Hippocampal formation (tissue), 2 donors: ENCODE results near the gene COG4.
"Not testable (repeated sequence)": the region's sequence is repeated elsewhere in the genome, so short reads cannot be mapped to it uniquely, and the experiment has no call there.

Experiments used
- DNase-seq, 2 donors: peaks; one replicate each; lab custom pipeline; 2025; lab: John Stamatoyannopoulos, UW

COG4 gene

DNA sequence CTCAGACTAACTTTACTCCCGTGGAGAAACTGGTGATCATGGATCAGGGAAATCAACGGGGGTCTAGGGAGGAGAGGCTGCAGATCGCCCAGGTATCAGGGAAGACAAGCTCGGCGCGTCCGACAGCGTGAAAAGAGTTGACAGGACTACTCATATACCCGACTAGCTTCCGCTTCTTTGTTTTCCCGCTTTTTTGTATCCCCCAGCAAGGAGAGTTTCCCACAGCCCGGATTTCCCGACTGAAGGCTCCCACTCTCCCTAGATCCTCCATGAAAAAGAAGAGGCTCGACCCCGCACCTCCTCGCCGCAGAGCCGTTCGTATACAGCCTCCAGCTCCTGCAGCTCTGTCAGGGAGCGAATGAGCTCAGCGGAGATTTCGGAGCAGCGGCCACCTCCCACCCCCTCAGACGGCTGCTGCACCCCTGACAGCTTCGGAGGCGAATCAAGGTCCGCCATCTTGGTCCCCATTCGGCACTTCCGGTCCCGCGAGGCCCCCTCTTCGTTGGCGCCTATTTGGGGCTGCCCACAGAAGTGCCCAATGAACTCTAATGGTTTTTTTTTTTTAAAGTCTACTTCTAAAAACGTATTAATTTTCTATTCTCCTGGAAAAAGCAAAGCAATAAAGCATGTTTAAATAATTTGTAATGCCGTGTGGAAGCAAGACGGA lies at the start of gene COG4:
Gene COG4 (minus strand): TSS at position 479 of the 667 bp plus-strand sequence. CDS start 11 bp downstream, at position 468.
- peak; percentile 85 to 91 for DNase-seq

DNA sequence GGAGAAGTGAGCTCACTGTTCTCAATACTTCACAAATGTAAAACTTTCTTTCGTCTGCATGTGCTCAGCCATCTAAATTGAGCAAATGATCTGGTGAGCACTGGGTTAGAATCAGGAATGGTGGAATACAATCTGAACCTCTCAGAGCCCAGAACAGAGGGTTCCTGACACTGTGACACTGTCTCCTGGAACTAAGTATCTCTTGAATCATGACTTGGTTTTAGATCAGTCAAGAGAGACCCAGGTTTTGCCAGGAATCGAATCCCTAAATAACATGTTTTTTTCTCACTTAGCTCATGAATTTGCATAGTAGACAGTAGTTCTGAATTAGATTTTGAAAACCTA lies 49.5 kb upstream of the COG4 start:
- no peak for DNase-seq

DNA sequence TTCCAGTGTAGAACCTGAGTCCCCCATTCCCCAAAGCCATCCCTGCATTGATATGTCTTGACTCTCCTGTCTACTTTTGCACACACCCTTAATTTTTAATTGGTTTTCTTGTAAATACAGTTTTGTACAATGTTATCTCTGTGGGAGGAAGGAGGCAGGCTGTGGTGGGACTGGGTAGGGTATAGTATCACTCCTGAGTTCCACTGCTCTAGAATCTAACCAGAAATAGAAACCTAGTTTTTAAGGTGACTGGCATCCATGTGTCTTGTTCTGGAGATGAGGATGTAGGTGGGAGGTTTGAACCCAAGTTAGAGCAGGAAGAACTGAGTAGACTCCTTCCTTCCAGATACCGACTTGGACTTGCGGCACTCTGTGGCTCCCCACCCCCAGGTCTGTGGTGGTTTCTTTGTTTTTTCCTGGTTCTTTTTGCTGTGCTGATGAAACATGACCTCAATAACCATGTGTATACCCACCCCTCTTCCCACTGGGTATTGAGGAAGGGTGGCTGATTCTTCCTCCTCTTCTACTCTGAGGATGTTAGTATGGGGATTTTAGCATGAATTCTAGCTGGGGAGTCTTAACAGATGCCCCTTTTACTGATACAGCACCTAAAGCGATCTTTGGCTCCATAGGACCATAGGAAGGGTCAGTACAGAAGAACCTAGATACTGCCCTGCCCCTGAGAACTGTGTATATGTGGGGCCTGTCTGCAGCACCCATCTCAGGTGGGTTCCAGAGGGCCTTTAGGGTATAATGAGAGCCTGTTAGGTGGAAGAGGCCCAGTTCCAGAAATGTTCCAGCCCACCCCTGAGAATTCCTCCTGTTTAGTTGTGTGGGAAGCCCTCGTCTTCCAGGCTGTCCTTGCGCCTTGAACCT lies 48.9 kb upstream of the COG4 start:
- no peak for DNase-seq

DNA sequence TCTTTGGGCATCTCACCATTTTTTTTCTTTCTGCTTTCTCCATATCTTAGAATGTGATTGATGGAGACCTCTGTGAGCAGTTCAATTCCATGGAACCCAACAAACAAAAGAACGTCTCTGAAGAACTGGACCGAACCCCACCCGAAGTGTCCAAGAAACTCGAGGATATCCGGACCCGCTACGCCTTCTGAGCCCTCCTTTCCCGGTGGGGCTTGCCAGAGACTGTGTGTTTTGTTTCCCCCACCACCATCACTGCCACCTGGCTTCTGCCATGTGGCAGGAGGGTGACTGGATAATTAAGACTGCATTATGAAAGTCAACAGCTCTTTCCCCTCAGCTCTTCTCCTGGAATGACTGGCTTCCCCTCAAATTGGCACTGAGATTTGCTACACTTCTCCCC lies 48.3 kb upstream of the COG4 start:
- no peak for DNase-seq

DNA sequence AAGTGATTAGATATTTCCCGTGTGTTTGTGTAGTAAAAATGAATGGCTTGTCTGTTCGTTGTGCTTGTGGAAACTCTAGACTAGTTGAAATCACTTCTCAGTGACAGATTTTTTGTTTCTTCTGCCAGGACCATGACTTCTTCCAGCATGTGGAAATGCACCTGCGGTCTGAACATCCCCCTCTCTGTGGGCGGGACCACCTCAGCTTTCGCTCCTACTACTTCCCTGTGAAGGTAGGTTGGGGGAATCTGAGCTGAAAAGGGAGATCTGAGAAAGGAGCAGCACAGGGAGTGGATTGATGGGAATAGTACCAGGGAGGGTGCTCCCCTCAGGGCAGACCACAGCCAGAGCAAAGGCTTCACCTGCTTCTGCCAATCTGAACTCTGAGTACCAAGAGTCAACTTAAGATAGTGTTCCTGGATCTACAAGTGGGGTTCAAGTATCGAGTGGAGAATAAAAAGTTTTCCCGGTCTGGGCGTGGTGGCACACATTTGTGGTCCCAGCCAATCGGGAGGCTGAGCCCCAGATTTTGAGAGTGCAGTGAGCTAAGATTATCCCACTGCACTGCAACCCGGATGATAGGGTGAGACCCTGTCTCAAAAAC lies 47.7 kb upstream of the COG4 start:
- no peak for DNase-seq

DNA sequence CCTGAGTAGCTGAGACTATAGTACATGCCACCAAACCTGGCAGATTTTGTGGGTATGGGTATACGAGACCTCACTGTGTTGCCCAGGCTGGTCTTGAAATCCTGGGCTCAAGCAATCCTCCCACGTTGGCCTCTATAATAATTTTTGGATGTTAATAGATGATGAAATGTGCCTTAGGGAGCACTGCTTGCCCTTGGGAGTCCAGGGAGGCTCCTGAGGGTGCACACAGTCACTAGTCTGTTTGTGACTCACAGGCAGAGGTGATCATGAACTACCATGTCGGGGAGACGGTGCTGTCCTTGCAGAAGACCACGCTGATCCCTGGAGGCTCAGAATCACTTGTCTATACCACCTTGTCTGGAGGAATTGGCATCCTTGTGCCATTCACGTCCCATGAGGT lies 46.4 kb upstream of the COG4 start:
- DNase-seq = no peak

DNA sequence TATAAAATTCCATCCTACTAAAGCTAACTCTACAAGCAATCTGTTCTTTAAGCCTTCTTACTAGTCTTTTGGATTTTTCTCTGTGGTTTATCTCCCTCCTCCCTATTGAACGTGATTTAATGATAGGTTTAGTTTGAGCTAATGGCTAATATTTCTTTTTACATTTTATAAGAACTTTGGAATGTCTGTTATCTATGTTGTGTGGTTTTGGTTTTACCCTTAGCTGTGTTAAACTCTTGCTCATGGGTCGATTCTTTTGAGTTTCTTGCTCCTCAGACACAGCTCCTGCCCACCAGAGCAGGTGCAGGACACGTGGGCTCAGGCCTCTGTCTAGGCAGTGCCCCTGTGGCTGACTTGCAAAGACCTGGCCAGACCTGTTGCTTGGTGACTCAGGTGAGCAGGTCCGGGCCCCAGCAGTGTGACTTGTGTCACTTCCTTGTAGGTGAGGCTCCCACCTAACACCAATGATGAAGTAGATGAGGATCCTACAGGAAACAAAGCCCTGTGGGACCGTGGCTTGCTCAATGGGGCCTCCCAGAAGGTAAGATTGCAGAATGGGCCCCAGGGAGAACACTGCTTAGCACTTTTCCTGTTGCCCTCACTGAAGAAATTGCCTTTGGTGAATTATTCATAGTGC lies 45.4 kb upstream of the COG4 start:
- DNase-seq = no peak

DNA sequence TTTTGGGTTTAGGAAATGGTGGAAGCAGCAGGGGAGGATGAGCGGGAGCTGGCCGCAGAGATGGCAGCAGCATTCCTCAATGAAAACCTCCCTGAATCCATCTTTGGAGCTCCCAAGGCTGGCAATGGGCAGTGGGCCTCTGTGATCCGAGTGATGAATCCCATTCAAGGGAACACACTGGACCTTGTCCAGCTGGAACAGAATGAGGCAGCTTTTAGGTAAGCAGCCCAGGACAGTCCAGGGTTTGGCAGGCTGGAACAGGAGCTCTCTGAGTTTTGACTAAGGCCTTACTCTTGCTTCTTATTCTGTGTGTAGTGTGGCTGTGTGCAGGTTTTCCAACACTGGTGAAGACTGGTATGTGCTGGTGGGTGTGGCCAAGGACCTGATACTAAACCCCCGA lies 41.7 kb upstream of the COG4 start:
- no peak for DNase-seq

DNA sequence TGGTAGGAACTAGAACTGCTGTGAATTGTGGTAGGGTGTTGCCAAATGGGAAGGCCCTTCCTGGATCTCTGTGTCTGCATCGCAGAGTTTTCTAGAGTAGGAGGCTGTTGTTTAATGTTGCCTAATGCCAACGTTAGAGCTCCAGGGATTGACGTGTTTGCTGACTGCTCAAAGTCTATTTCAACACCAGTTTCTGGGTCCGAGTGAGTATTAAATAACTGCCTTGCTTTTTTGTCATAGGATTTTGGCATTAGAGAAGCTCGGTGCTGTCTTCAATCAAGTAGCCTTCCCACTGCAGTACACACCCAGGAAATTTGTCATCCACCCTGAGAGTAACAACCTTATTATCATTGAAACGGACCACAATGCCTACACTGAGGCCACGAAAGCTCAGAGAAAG lies 40.3 kb upstream of the COG4 start:
- DNase-seq = no peak

DNA sequence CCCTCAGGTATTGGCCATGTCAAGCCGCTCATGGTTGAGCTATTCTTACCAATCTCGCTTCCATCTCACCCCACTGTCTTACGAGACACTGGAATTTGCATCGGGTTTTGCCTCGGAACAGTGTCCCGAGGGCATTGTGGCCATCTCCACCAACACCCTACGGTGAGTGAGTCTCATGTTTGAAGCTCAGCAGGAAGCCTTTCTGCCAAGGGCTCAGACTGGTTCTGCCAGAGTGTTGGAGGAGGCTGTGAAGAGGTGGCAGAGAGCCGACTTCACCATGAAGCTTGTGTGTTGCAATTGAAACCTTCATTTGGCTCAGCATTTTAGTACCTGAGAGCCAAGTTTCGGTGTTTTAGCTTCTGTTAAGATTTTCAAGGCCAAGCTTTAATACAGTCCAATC lies 38.3 kb upstream of the COG4 start:
- DNase-seq = peak in 1 of 2 donors; percentile 41

DNA sequence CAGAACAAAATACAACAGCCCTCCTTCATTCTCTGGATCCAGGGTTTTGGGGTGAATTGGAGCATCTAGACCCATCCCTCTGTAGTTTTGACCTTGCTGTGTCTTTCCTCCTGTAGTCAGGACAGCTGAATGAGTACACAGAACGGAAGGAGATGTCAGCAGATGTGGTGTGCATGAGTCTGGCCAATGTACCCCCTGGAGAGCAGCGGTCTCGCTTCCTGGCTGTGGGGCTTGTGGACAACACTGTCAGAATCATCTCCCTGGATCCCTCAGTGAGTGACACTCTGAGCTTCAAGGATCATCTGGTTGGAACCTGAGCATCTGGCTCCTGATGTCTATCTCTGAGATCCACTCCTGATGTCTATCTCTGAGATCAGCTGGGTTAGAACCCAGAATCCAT lies 32.7 kb upstream of the COG4 start:
- no peak for DNase-seq

DNA sequence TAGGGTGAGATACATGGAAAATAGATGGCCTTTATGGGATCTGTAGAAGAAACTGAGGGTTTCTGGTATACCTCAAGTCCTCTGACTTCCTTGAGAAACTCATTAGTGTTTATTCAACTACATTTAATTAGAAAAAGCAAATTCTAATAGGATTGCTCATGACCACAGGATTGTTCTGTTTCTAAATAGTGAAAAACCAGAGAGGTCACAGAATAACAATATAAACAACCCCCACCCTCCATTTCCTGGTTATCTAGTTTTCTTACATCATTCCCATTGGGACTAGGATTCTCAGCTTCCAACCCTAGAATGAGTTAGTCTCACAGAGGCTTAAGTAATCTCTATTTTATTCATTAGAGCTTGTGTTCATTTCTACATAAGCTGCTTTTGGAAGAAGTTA lies 30.3 kb upstream of the COG4 start:
- DNase-seq = no peak

DNA sequence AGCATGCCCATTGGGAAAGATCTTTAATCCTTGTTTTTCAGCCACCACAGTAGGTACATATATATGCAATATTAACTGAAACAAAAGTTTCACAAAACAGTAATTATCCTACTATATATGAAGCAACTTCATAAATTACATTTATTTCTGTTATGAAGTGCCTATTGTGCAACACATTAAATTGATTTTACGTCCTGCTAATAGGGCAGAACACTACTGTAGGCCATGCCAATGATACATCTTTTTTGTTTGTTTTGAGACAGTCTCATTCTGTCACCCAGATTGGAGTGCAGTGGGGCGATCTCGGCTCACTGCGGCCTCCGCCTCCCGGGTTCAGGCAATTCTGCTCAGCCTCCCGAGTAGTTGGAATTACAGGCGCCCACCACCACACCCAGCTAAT lies 29.3 kb upstream of the COG4 start:
- DNase-seq = no peak

DNA sequence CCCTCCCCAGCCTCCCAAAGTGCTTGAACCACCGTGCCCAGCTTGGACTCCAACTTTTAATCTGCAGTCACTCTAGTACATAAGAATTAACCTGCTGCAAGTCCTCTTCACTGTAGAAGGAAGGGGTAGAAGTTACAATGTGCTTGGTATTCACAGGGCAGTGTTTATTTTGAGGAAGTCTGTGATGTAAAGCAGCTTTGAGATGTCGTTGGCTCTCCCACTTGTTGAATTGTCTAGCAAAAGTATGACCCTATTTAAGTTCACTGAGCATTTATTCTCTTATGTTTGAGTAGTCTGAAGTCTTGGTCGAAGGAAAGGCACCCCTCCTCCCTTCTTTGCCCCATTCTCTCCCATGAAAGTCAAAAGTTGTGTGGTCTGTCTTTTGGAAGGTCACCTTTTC lies 28.4 kb upstream of the COG4 start:
- no peak for DNase-seq

DNA sequence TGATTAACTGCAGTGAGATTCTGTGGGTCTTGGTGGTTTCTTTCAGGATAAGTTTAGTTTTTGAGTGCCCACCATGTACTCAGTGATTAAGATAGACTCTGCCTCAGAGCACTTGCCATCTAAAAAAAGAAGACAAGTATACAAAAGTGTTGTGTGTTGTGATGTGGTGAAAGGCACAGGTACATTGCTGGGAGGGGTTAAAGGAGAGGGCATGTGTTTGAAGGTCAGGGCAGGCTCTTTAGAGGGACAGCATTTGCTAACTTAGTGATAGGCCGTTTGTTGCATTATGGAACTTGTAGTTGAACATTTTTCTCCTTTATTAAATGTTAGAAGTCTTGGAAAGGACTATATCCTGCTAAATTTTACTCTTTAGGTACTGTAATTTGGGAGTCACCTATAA lies 26.7 kb upstream of the COG4 start:
- DNase-seq = no peak

DNA sequence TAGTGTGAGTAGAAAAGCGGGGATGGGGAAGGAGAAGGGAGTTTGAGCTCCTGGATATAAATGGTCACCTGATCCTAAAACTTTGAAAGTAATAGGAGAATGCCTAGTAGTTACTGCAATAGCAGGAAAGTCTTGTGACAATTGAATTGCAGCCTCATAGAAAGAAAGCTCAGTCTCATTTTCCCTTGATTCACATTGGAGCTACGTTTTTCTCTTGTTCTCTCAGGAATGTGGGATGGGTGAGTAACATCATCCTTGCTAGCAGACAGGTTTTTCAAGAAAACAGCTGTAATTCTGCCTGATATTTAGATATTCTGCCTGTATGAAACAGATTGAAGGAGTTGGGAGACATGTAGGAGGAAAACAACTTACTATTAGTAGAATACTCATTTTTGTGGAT lies 25.6 kb upstream of the COG4 start:
- DNase-seq = no peak

DNA sequence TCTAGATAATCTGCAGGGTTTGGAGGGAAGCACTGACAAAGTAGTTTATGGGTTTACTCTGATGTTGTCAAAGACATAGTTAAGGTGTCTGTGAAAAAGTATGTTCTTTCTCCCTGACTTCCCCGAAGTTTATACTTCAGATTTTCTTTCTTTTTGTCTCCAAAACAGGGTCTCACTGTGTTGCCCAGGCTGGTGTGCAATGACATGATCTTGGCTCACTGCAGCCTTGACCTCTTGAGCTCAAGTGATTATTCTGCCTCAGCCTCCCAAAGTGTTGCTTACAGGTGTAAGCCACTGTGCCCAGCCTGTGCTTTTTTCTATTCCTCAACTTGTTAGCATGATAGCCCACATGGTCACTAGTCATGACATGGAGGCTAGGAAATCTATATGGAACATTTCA lies 21.2 kb upstream of the COG4 start:
- DNase-seq = no peak

DNA sequence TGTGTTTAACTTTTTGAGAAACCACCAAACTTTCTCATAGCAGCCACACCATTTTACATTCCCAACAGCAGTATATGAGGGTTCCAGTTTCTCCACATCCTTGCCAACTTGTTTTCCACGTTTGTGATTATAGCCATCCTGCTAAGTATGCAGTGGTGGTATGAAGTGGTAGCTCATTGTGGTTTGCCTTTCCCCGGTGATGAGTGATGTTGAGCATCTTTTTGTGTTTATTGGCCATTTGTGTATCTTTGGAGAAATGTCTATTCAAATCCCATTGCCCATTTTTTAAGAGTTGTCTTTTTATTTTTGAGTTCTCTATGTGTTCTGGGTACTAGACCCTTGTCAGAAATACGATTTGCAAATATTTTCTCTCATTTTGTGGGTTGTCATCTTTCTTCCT lies 17.6 kb upstream of the COG4 start:
- DNase-seq = no peak

DNA sequence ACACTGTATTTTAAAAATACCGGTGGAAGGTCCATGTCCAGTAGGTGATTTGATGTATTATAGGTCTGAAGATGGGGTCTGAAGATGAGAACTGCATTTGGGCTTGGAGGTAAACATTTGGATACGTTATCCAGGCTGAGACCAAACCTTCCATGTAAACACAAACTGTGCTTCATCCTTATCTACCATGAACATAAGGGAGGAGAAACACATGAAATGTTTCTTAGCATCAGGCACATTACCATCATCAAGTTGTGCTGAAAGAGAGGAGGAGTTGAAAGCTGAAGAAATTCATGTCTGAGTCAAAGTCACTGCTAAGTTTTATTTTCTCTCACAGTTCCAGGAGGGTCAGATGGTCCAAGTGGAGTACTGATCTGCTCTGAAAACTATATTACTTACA lies 11.6 kb upstream of the COG4 start:
- DNase-seq = no peak

DNA sequence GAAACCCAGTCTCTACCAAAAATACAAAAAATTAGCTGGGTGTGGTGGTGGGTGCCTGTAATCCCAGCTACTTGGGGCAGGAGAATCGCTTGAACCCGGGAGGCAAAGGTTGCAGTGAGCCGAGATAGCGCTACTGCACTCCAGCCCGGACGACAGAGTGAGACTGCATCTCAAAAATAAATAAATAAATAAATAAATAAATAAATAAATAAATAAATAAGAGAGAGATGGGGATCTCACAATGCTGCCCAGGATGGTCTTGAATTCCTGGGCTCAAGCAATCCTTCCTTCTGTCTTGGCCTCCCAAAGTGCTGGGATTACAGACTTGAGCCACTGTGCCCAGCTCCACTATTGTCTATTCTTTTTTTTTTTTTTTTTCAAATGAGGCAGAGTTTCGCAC lies 6.6 kb upstream of the COG4 start:
- not testable (repeated sequence) for DNase-seq

DNA sequence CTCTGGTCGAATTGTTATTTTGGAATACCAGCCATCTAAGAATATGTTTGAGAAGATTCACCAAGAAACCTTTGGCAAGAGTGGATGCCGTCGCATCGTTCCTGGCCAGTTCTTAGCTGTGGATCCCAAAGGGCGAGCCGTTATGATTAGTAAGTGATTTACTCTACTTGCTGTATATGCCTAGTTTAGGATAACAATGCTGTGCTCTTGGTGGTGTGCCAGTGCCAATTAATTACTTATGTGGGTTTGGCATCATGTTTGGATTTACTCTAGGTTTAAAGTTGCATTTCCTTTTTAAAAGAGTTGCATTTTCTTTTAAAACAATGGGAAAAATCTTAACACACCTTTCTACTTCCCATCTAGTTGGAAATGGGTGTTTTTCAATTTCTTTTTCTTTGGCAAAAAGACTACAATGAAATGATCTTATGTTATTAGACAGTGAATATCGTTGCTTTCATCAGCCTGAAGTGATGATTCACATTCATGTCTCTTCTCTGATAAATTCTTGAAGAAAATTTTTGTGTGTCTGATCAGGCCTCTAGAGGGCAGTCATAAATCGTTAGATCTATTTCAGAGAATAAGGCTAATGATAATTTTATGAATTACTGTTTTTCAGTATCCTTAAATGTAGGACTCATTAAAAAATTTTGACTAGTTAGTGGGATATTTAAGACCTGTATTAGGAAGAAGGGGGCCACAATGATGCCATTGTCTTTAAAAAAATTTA lies 5.9 kb upstream of the COG4 start:
- DNase-seq = peak in 1 of 2 donors; percentile 47
